GM12874 (cell line): Measurements from ENCODE around the gene ABCA4.

Source experiments
- CTCF ChIP-seq: IDR thresholded peaks from 2 replicates; pipeline ENCODE4 v1.5.1; 2011; ENCODE audit warnings: low read depth, mild to moderate bottlenecking, control low read depth, low read length, moderate library complexity; ENCODE audit not compliant: insufficient read depth

The ABCA4 gene

GRCh38 chr1:94071976-94072375, 49.0 kb downstream of the ABCA4 start:
- no peak for TF ChIP-seq CTCF

GRCh38 chr1:94071391-94071790, 49.6 kb downstream of the ABCA4 start:
- TF ChIP-seq CTCF: no peak

GRCh38 chr1:94070865-94071264, 50.1 kb downstream of the ABCA4 start:
- no peak for TF ChIP-seq CTCF

GRCh38 chr1:94069919-94070285, 51.0 kb downstream of the ABCA4 start:
- TF ChIP-seq CTCF: no peak

GRCh38 chr1:94068999-94069918, 51.7 kb downstream of the ABCA4 start:
- TF ChIP-seq CTCF: no peak

- no peak for TF ChIP-seq CTCF
Observed at GRCh38 chr1:94068096-94068998, 52.6 kb downstream of the ABCA4 start.

- TF ChIP-seq CTCF: no peak
Observed at GRCh38 chr1:94067196-94067595, 53.8 kb downstream of the ABCA4 start.
